Superior temporal gyrus (tissue), 1 donor: ENCODE results near the gene SPATA6.
"Not testable (repeated sequence)": the region's sequence is repeated elsewhere in the genome, so short reads cannot be mapped to it uniquely, and the experiment has no call there.

Source experiments
- DNase-seq: peaks from one replicate; pipeline ENCODE4 v3.0.0-alpha.2; 2016; ENCODE audit errors: extremely low spot score

The SPATA6 gene

DNA sequence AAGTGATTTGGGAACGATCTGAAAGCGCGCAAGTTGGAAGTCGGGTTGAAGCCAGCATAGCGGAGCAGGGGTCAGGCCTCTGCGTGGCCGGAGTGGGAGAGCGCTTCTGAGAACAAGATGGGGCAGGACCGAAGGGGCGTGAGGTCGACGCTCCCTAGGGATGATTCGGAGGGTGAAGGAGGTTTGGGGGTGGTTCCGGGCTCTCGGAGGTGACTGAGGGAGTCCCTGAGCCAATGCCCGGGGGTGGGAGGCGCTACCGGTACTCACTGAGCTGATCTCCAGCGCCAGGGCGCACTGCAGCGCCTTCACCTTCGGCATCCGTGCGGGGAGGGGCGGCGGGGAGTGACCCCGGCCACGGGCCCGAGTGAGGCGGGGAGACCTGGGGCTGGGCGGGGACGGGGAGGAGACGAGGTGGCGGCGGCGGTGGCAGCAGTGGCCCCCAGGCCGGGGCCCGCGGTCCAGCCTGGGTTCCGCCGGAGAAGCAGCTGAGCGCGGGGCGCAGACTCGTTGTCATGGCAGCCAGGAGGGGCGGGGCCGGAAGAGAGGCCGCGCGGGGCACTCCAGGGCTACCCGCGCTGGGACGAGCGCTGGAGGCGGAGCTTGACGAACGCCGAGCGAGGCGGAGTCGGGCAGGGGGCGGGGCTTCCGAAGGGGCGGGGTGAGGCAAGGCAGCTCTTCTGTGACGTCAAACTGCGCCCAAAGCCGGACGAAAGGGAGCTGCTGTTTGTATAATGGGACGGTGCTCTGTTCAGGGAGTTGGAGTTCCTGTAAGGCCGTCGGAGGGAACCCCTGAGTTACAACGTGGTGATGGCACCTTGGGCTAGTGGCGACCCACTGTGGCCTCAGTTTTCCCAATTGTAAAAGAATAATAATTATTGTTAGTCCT lies at the start of gene SPATA6:
TSS of gene SPATA6 (minus strand) at position 514 of the 886 bp plus-strand sequence. CDS start at position 318, 196 bp downstream.
- DNase-seq: peak; percentile 94

GRCh38 chr1:48519896-48520295 lies 47.9 kb upstream of the SPATA6 start:
- not testable (repeated sequence) for DNase-seq

DNA sequence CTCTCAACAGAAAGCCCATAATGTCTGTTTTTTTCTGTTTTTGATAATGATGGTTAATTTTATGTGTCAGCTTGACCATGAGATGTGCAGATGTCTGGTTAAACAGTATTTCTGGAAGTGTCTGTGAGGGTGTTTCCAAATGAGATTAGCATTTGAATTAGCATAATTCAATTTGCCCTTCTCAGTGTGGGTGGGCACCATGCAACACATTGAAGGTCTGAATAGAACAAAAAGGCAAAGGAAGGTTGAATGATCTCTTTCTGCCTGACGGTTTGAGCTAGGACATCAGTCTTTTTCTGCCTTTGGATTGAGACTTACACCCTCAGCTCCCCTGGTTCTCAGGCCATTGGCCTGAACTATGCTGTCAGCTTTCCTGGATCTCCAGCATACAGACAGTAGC lies 34.9 kb upstream of the SPATA6 start:
- no peak for DNase-seq

DNA sequence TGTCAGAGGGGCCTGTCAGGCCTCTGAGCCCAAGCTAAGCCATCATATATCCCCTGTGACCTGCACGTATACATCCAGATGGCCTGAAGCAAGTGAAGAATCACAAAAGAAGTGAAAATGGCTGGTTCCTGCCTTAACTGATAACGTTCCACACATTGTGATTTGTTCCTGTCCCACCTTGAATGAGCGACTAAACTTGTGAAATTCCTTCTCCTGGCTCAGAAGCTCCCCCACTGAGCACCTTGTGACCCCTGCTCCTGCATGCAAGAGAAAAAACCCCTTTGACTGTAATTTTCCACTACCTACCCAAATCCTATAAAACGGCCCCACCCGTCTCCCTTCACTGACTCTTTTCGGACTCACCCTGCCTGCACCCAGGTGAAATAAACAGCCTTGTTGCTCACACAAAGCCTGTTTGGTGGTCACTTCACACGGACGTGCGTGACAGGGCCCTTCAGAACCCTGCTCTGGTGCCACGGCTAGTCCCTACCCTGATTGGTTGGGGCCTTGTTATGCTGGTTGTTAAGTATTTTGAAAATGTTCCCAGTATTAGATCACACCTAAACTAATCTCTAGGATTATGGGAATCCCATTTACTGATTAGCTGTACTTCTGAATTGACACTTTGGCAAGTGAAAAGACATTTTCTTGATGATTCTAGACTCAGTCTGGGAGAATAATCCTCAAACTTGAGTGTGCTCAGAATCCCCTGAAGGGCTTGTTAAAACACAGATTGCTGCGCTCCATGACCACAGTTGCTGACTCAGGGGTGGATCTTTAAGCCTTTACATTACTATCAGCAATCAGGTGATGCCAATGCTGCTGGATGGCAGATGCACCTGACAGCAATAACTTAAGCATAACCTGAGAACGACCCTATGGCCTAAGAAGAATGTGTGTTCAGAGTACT lies 28.8 kb upstream of the SPATA6 start:
- DNase-seq: no peak

GRCh38 chr1:48499211-48499735 lies 27.3 kb upstream of the SPATA6 start:
- no peak for DNase-seq

DNA sequence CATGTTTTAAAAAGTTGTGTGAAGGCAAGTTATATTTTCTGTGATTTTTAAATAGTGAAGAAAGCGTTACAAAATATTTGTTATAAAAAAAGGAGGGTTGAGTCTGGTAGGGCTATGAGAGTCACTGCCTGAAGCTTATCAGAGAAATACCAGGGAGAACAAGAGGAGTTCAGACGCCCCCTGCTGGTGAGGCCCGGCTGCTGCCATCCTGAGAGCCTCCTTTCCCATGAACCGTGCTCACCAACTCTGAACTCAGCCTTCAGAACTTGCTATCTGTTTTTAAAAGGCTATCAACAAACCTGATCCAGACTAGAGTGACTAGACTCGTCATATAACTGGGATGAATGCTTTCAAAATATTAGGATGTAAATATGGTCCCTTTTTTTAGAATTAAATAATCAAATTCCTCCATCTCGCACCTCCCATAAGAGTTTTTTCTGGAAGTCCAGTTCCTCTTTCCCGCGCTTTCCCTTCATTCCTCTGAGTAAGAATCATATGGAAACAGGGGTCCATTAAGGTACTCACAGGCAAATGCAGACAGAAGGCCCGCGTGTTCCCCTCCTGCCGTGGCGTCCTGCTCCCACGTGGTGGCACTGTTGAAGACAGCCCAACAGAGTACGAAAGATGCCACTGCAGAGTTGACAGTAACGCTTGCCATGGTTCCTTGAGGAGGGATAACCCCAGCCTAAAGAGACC lies 26.2 kb upstream of the SPATA6 start:
- DNase-seq: peak; percentile 97

GRCh38 chr1:48495911-48496310 lies 23.9 kb upstream of the SPATA6 start:
- no peak for DNase-seq

- DNase-seq: peak; percentile 46
Observed at GRCh38 chr1:48495166-48495565, 23.2 kb upstream of the SPATA6 start.

DNA sequence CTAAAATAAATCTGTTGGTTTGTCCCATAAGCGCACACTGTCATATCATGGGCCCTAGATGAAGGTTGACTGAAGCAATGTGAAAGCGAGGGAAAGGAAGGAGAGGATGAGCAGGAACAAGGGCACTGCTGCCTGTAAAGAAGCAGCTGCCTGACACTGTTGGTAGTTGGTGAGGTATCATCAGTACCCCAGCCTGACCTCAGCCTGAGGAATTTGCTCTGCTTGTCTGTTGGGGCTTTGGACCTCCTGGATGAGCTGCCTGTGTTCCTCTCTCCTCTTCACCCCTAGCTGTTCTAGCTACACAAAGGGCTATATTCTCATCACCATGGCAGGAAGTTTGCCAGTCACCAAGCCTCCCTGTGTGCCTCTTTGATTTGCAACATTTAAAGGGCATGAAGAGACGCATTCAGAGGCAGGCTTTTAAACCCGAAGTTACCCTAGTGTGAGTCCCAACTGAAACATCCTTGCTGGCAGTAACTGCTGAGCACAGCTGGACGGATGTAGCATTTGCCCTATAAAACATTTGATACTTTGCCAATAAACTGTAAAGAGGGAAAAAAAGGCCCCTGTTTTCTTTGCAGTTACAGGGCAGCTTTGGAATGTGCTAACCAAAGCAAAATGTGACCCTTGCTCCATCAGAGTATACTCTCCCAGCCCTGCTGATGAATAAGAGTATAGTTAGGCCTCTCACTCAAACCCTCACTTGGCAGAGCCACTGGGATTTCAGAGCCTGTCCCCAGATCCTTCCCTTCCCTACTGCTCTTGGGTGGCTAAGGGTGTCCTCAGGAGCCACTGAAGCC lies 22.2 kb upstream of the SPATA6 start:
- DNase-seq: peak; percentile 96

DNA sequence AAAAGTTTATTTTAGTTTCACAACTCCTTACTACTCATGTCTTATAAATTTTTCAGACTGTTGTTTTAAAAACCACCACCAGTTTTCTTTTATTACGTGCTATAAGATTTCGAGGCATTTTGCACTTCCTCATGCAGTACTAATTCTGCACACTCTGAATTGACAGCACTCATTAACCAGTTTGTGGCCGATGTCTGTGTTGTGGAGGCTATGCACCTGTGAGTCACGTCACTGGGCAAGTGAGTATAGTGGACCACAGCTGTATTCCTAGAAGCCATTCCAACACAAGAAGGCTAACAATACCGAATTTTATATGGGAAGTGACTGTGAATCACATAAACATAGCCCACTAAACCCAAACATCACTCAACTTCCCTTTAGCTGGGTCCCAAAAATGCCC lies 21.0 kb upstream of the SPATA6 start:
- DNase-seq: no peak

GRCh38 chr1:48492392-48492791 lies 20.4 kb upstream of the SPATA6 start:
- DNase-seq: no peak

- DNase-seq: no peak
Observed at GRCh38 chr1:48488721-48489120, 16.7 kb upstream of the SPATA6 start.

GRCh38 chr1:48480504-48480903 lies 8.5 kb upstream of the SPATA6 start:
- DNase-seq: no peak

GRCh38 chr1:48480023-48480422 lies 8.0 kb upstream of the SPATA6 start:
- not testable (repeated sequence) for DNase-seq

DNA sequence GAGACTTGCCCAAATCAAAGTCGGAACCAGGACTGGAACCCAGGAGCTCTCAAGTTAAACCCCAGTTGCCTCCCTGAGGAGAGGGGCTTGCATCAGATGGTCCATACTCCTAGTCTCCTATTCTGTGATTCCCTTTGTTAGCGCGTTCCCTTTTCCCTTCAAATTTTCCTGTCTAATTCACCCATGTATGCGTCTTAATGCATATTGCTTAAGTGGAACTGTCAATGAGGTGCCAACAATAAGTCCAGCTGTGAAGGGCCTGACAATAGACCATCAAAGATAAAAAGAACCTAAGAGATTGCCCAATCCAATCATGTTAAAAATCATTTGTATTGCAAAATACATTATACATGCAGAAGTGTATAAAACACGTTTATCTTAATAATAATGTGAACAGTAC lies 634 bp upstream of the SPATA6 start:
- DNase-seq: no peak

GRCh38 chr1:48470950-48471690 lies 884 bp downstream of the SPATA6 start:
- DNase-seq: no peak

GRCh38 chr1:48470481-48470855 lies 1.5 kb downstream of the SPATA6 start:
- no peak for DNase-seq

DNA sequence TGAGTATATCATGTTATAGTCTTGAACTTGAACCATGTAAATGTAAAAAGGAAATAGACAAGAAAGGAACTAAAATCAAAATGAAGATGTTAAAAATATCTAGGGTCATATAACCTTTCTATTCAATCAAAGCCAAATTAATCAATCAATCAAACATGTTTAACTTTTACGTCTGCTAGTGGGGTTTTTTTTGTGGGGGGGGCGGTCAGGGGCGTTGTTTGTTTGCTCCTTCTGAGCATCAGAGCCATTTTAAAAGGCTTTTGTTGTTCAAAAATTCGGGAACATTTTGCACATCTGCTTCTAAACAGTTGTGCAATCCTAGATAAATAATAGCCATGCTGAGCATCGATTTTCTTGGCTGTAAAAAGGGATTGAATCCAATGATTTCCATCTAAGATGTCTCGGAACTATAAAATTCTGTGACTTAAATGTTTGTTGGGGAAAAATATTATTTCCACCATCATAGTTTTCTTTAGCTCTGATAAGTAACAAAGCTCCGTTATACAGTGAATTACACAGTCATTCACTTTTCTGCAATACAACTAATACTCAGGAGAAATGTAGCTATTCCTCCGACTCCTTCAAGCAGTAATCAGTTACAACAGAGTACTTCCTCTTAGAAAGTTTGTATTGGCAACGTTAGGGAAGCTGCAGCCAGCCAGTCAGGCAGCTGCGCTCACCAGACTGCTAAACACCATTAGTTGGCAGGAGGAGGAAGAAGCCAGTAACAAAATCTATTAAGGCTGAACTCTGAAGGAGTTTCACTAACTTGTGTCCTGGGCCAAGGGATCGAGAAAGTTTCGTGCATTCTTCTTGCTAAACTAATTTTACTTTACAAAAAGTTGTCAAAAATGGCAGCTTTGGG lies 2.2 kb downstream of the SPATA6 start:
- DNase-seq: peak; percentile 87

DNA sequence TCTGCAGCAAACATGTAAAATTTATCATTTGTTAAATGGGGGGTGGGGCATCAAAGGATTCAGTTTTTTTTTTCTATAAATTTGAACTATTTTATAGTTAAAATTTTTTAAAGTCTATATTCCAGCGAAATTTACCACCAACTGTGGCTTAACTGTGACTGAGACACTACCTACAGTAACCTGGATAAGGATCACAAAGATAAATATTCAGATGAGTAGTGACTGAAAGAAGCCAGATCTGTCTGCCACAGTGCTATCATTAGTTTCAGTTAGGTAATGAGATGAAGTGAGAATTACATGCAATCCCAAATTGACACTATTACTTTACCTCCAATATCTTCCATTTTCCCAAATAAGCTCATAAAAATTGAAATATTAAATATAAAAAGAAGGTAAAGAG lies 5.4 kb downstream of the SPATA6 start:
- DNase-seq: peak; percentile 9
